GM12892 (cell line): ENCODE results near the gene FAM180A.

ENCODE experiments used
- POLR2A ChIP-seq: IDR thresholded peaks from 2 replicates; pipeline ENCODE4 v1.6.1; 2011; ENCODE audit warnings: low read depth, low read length, control low read depth
- POLR2AphosphoS5 ChIP-seq: IDR thresholded peaks from 2 replicates; pipeline ENCODE4 v1.6.1; 2011; ENCODE audit warnings: low read depth, low read length, control low read depth

DNA sequence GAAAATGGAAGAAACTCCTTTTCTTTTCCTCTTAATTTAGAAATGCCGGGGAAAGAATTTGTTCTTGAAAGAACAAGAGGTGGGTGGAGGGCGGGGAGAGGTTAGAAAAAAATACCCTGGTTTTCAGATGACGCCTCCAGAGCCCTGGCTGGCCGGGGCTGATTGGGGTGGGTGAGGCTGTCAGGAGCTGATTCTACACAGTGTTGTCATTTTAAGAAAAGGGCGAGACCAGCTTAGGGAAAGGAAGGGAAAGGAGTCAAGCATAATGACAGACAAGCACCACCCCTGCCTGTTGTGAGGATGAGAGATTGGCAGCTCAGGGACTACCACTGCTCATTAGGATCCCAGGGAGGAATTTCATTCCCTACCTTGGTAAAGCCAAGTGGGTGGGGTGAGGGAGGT lies 9.9 kb upstream of the FAM180A start:
- TF ChIP-seq POLR2A (no peak), POLR2AphosphoS5 (no peak)
